NCI-H510A (cell line): ENCODE measurements around the gene NYAP1.
"Not testable (repeated sequence)": the region's sequence is repeated elsewhere in the genome, so short reads cannot be mapped to it uniquely, and the experiment has no call there.

ENCODE experiments used
- DNase-seq: peaks from one replicate; lab custom pipeline; 2025; lab: John Stamatoyannopoulos, UW

NYAP1 gene

GRCh38 chr7:100483722-100484672, at the start of gene NYAP1:
TSS of gene NYAP1 (plus strand) at chr7:100483927. CDS start at chr7:100485312, 1,385 bp downstream.
- no peak for DNase-seq

- no peak for DNase-seq
Observed at GRCh38 chr7:100434297-100435144, 49.2 kb upstream of the NYAP1 start.

- DNase-seq: no peak
Observed at GRCh38 chr7:100435401-100436304, 48.1 kb upstream of the NYAP1 start.

GRCh38 chr7:100437150-100438100, 46.3 kb upstream of the NYAP1 start:
- no peak for DNase-seq

GRCh38 chr7:100438172-100438571, 45.6 kb upstream of the NYAP1 start:
- no peak for DNase-seq

GRCh38 chr7:100438731-100439130, 45.0 kb upstream of the NYAP1 start:
- not testable (repeated sequence) for DNase-seq

GRCh38 chr7:100439244-100439643, 44.5 kb upstream of the NYAP1 start:
- not testable (repeated sequence) for DNase-seq

GRCh38 chr7:100441641-100442535, 41.8 kb upstream of the NYAP1 start:
- no peak for DNase-seq

- DNase-seq: no peak
Observed at GRCh38 chr7:100443096-100443840, 40.5 kb upstream of the NYAP1 start.

- no peak for DNase-seq
Observed at GRCh38 chr7:100444311-100445278, 39.1 kb upstream of the NYAP1 start.

- no peak for DNase-seq
Observed at GRCh38 chr7:100446040-100446439, 37.7 kb upstream of the NYAP1 start.

GRCh38 chr7:100447363-100447762, 36.4 kb upstream of the NYAP1 start:
- DNase-seq: not testable (repeated sequence)

- no peak for DNase-seq
Observed at GRCh38 chr7:100449190-100449795, 34.4 kb upstream of the NYAP1 start.

- no peak for DNase-seq
Observed at GRCh38 chr7:100452513-100452912, 31.2 kb upstream of the NYAP1 start.

GRCh38 chr7:100453854-100454253, 29.9 kb upstream of the NYAP1 start:
- DNase-seq: not testable (repeated sequence)

- DNase-seq: no peak
Observed at GRCh38 chr7:100455206-100455605, 28.5 kb upstream of the NYAP1 start.

- no peak for DNase-seq
Observed at GRCh38 chr7:100456562-100456961, 27.2 kb upstream of the NYAP1 start.
